Activated T-cell treated with anti-CD3 and anti-CD28 coated beads for 4 hours (primary cell): ENCODE measurements around the gene ZKSCAN4.

ENCODE experiments used
- DNase-seq: peaks from one replicate; pipeline ENCODE4 v3.0.0-alpha.2; 2020

Gene ZKSCAN4

GRCh38 chr6:28245206-28245941 lies 6.7 kb downstream of the ZKSCAN4 start:
- no peak for DNase-seq

GRCh38 chr6:28243946-28244345 lies 8.1 kb downstream of the ZKSCAN4 start:
- no peak for DNase-seq

- no peak for DNase-seq
These were observed 11.6 kb downstream of the ZKSCAN4 start for GRCh38 chr6:28240471-28240870.

DNA sequence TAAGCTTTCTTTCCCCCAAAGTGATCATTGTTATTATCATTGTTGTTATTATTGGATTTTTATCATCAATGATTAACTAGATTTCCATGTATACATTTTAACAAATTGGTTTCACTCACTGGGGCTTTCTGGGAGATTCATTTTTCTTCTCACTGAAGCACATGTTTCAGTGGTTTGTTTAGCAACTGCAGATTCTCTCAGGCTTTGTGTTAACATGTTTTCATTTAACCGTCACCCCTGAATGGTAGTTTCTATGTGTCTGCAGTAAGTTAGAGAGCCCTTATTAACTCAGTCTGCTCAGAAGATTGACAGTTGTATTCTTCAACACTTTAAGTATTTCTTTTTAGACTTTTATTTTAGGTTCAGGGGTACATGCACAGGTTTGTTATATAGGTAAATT lies 12.4 kb downstream of the ZKSCAN4 start:
- DNase-seq = no peak

DNA sequence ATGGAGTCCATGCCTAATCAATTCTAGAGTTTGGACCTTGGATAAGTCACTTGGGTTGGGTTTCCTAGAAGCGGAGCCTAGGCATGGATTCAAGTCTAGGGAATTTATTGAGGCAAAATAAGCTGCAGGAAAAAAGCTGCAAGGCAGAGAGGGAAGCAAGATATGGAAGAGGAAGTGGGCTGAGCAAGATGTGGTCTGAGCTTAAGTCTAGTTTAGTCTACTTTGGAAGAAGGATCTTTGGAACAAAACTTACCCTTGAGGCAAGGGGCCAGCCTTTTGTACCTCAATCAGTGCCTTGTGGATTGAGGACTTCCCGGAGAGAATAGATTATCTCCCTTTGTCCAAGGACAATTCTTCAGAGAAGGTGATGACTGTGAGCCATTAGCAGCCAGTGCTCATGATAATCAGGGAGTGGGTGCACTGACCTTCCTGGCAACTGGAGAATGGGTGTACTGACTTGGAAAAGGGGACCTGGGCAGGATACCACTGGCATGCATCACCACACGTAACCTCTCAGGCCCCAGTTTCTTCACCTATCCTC lies 16.1 kb downstream of the ZKSCAN4 start:
- DNase-seq = no peak

- no peak for DNase-seq
These were observed 19.3 kb downstream of the ZKSCAN4 start for GRCh38 chr6:28232785-28233184.

DNA sequence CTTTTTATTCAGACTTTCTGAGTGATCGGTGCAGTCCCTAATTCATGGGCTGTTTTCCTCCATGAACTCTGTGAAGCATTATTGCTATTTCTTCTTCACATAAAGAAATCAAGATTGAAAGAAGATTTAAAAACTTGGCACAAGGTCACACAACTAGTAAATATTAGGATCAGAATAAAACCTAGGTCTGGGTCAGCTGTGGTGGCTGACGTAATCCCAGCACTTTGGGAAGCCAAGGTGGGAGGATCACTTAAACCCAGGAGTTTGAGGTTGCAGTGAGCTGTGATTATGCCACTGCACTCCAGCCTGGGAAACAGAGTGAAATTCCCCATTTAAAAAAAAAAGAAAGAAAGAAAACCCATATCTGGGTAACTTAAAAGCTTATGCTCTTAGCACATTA lies 25.6 kb downstream of the ZKSCAN4 start:
- no peak for DNase-seq

GRCh38 chr6:28225056-28225834 lies 26.8 kb downstream of the ZKSCAN4 start, which contains the start of gene ZSCAN9:
ZSCAN9 (plus strand) TSS chr6:28225275; CDS start chr6:28227085, 1,810 bp downstream.
- no peak for DNase-seq

GRCh38 chr6:28224131-28225055 lies 27.7 kb downstream of the ZKSCAN4 start:
- no peak for DNase-seq

- DNase-seq = no peak
These were observed 31.6 kb downstream of the ZKSCAN4 start for GRCh38 chr6:28220257-28221133.

- no peak for DNase-seq
These were observed 33.5 kb downstream of the ZKSCAN4 start for GRCh38 chr6:28218312-28219248.

GRCh38 chr6:28217890-28218289 lies 34.2 kb downstream of the ZKSCAN4 start:
- no peak for DNase-seq

DNA sequence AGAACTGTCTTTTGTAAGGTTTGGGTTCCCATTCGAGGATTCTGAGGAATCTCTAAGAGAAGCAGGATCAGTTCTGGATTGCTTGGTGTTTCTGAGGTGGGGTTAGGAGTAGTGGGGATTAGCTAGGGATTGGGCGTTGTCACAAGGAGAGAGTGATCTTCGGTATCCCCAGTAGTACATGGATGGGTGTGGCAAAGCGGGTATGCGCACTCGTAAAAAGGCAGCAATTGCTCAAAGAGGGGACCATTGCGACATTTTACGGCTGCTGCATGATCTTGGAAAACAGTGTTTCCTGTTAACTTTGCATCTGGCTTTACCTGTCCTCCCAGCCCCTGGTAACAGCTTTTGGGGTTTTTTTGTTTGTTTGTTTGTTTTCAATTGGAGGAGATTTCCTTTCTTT lies 36.6 kb downstream of the ZKSCAN4 start:
- no peak for DNase-seq

DNA sequence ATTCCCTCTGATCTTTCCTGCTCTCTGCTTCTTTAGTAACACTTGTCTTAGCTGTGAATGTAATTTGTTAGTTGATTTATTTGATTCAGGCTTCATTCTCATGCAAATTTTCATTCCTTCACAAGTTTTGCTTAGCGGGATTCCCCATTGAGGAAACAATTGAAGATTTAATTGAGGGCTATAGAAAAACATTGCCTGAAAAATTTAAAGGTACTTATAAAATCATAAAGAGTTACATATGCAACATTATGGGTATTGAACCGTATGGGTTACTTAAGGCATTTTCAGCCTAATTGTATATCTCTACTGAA lies 38.9 kb downstream of the ZKSCAN4 start:
- DNase-seq = no peak

GRCh38 chr6:28212510-28213212 lies 39.4 kb downstream of the ZKSCAN4 start:
- no peak for DNase-seq

DNA sequence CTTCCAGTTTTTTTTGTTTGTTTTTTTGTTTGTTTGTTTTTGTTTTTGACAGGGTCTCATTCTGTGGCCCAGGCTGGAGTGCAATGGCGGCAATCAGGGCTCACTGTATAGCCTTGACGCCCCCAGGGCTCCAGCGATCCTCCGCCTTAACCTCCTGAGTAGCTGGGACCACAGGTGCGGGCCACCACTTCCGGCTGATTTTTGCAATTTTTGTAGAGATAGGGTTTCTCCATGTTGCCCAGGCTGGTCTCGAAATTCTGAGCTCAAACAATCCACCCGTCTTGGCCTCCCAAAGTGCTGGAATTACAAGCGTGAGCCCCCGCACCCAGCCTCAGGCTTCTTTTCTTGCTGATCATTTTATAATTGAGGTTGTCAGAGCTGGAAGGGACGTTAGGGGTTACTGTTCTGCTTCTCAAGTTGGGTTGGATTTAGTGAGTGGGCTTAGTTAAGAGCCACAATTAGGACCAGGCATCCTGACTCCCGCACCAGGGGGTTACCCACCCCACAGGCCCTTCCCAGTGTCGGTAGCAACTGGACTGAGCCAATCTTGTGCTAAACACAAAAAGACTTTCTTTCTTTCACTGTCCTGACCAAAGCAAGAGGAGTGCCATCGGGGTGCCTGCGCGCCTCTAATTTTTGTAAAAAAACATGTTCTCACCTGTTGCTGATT lies 40.1 kb downstream of the ZKSCAN4 start:
- no peak for DNase-seq

DNA sequence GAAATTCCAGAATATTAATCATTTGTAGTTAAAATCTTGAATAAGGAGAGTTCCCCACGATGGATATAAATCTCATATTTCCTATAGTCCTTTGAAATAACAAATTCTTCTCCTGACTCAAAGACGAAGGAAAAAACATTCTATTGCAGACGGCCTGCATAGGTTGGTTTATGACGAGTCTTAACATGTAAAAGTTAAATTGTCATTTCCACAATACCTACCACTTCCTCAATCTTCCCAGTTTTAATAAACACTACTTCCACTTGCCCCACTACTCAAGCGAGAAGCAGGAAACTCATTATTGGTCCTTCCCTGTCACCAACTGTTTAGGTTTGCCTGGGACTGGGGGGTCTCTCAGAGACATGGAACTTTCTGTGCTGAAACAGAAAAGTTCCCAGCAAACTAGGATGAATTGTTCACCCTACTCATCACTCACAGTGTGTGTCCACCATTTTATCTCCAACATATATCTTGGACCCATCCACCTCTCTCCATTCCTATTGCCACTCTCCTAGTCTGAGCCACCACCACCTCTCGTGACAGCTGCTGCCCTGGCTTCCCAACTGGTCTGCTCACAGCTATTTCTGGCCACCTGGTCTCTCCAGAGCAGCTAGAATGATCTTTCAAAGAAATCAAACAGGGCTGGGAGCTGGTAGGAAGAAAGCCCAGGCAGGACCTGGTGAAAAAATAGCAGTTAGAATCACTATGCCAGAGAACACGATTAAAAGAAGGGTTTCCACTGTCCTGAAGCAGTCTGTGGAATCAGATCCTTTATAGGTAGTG lies 42.1 kb downstream of the ZKSCAN4 start:
- DNase-seq = no peak

DNA sequence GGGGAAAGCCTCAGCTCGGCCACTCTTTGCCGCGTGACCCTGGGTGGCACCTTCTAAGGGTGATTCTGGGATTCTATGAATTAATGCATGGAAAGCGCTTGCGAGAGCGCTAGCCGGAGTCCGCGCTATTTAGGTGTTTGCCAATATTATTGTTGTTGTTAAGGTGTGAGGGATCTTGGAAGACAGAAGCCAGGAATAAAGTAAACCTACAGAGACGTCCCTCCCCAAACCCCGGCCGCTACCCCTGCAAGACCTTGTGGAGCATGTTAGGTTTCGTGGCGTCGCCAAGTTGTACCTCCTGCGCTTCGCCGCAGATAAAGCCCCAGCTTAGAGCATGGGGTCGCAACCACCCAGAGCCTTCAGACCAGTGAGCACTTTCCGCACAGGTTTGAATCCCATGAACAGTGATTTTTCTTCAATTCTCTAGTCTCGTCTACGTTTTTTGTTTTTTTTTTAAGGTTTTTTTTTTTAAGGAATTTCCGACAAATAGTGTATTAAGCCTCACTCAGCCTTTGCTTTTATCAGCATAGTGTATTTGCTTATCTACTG lies 43.9 kb downstream of the ZKSCAN4 start:
- no peak for DNase-seq
